Heart left ventricle (tissue), 13 donors: ENCODE results near the gene SAMD4B.

Experiments used
- POLR2A ChIP-seq, 2 donors: fragments of 450-650 bp; IDR thresholded peaks; one replicate each; pipeline ENCODE4 v1.6.1; 2017; ENCODE audit warnings: antibody characterized with exemption in 2 of 2, mild to moderate bottlenecking in 2 of 2, moderate library complexity in 2 of 2
- TF ChIP-seq, protein P1 (sequence below), 12 donors: fragments of 200-600 bp; sonication (generic) in 4 of 12; IDR thresholded peaks; one replicate each; pipeline versions ENCODE4 v1.5.0 to v1.8.0; 2018 to 2022; ENCODE audit warnings: antibody characterized with exemption in 12 of 12, mild to moderate bottlenecking in 5 of 12
- donor health status: ischemic (EF 13 %, LVEDD 7.1; RV severe dilation, severe dysfunction).
- donor health status: DM: no; HTN: yes; CAD: no.
- donor health status: DM: no; HTN: no; CAD: no.
- donor health status: ischemic (EF 25% LVEDD 6.9; RV normal size, moderate dysfunction).
- donor health status: ischemic (EF 25% LVEDD 5.7; RV mildly dilated, moderate dysfunction).
- donor health status: ischemic (EF 35%, LVEDD 5.7; RV mildly dilated, moderate dysfunction).
- donor health status: nonischemic (EF 11% LVEDD 7.7; RV severe dilation, severe dysfunction).
- donor health status: DM: yes; HTN: yes; CAD: no.
- donor health status: PGD.
- donor health status: ischemic (EF 29% LVEDD 5.4; RV normal size, mild dysfunction).
- donor health status: nonischemic (EF 23%, LVEDD 6.1; RV moderate dilation, normal function).

DNA sequence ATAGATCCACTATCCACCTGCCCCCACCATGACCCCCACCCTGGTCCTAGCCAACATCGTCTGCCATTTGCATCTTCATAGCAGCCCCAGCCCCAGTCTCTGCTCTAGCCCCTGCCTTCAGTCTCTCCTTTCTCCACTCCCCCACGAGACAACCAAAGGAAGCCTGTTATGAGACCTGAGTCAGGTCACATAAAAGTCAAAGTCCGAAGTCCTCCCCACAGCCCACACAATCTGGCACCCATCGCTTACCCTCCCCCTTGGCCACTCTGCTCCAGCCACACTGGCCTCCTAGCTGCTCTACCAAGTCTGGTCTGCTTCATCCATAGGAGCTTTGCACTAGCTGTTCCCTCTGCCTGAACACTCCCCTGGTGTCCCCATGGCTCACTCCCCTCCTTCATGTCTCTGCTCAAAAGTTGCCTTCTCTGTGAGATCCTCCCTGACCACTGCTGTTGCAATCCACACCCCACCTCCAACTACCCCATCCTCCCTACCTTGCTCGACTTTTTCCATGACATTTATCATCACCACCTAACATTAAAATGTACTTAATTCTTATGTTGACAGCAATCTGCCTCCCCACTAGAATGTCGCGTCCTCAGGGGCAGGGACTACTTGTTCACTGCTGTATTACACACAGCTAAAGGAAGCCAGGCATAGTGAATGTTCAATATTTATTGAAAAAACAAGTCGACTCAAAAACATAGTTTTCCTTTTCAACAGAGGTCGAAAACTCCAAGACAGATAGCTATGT, 69.0 kb downstream of the SAMD4B start:
- TF ChIP-seq, protein P1, sequence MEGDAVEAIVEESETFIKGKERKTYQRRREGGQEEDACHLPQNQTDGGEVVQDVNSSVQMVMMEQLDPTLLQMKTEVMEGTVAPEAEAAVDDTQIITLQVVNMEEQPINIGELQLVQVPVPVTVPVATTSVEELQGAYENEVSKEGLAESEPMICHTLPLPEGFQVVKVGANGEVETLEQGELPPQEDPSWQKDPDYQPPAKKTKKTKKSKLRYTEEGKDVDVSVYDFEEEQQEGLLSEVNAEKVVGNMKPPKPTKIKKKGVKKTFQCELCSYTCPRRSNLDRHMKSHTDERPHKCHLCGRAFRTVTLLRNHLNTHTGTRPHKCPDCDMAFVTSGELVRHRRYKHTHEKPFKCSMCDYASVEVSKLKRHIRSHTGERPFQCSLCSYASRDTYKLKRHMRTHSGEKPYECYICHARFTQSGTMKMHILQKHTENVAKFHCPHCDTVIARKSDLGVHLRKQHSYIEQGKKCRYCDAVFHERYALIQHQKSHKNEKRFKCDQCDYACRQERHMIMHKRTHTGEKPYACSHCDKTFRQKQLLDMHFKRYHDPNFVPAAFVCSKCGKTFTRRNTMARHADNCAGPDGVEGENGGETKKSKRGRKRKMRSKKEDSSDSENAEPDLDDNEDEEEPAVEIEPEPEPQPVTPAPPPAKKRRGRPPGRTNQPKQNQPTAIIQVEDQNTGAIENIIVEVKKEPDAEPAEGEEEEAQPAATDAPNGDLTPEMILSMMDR (IDR thresholded peaks at IDR 0.05): no peak
- TF ChIP-seq POLR2A (IDR thresholded peaks at IDR 0.05): no peak
